ENCODE data around the gene PPP1R37.

The PPP1R37 gene

DNA sequence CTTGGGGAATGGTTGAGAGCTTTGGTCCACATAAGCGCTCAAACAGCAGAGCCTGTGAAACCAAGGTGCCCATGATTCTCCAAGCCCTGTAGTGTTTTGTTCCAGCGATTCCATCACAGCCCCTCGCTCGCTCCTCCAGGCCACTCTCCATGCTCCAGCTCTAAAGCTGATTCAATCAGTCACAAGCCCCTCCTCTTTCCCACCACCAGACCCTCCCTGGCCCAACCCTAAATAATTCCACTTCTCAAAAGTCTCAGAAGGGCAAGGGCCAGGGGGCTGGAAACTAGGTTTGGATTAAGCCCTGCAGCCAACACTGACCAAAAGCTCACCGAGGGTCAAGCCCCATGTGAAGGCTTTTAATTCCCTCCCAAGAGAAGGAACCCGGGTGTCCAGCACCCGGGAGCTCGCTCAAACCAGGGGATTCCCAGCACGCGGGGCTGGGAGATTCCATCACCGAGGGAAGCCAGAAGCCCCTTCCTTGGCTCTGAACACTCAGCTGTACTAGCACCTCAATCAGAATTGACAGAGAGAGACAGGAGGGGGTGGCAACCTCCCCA lies 18.2 kb upstream of the PPP1R37 start:
- Histone ChIP-seq H3K4me3 (ENCODE audit: low read length) (peak overlapping the region; percentile 77), H3K9ac (ENCODE audit: low read depth, low read length) (no peak overlapping the region), H3K9me3 (ENCODE audit: insufficient read depth, low read depth, low read length) (no peaks in the 10 kb centered on the region), H3K36me3 (ENCODE audit: insufficient read depth, low read length) (peaks cover 31% of the 10 kb centered on the region), H3K4me1 (ENCODE audit: insufficient read depth, low read length) (peaks cover 31% of the 10 kb centered on the region), H3K27me3 (ENCODE audit: insufficient read depth, low read length) (no peaks in the 10 kb centered on the region), H3K27ac (ENCODE audit: low read depth, low read length) (peak overlapping the region; percentile 48; the same call in 1 of the 2 replicates)
- 30% methylated on average over 11 of the region's 11 CpGs for WGBS

DNA sequence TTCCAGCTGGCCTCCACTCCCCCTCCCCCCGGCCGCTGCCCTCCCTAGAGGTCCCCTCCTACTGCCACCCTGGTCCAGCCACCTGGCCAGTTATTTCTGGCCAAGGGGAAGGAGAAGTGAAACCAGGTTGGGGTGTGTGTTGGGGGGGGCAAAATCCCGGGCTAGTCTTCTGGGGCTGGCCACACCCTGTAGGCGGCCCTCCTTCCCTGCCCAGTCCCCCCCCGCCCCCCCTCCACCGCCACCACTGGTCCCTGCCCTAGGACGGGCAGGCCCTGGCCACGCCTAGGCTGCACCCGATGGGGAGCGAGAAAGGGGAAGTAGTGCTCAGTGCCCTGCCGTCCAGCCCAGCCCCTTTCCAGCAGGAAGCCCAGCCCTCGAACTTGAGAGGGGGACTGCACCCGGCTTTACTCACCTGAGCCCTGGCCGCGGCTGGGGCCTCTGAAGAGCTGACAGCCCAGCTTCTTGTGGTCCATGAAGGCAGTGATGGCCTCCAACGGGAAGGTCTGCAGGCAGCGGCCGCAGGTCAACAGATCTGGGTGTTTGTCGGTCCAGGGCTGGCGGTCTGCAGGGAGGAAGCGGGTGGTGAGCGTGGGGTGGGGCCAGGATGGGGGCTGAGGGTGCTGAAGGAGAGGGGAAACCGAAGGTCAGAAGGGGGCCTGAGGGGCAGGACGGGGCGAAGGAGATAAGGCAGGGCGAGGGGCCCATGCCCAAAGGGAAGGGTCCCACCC lies 17.5 kb upstream of the PPP1R37 start:
- H3K9ac ChIP-seq (ENCODE audit: low read depth, low read length): peak overlapping the region; percentile 58
- no peaks in the 10 kb centered on the region for H3K27me3 ChIP-seq (ENCODE audit: insufficient read depth, low read length)
- peaks cover 36% of the 10 kb centered on the region for H3K4me1 ChIP-seq (ENCODE audit: insufficient read depth, low read length)
- under 1% methylated on average over 20 of the region's 26 CpGs for WGBS
- H3K9me3 ChIP-seq (ENCODE audit: insufficient read depth, low read depth, low read length): no peaks in the 10 kb centered on the region
- H3K36me3 ChIP-seq (ENCODE audit: insufficient read depth, low read length): peaks cover 24% of the 10 kb centered on the region
- peak overlapping the region; percentile 77 for H3K4me3 ChIP-seq (ENCODE audit: low read length)
- peak overlapping the region; percentile 48; the same call in 1 of the 2 replicates for H3K27ac ChIP-seq (ENCODE audit: low read depth, low read length)

DNA sequence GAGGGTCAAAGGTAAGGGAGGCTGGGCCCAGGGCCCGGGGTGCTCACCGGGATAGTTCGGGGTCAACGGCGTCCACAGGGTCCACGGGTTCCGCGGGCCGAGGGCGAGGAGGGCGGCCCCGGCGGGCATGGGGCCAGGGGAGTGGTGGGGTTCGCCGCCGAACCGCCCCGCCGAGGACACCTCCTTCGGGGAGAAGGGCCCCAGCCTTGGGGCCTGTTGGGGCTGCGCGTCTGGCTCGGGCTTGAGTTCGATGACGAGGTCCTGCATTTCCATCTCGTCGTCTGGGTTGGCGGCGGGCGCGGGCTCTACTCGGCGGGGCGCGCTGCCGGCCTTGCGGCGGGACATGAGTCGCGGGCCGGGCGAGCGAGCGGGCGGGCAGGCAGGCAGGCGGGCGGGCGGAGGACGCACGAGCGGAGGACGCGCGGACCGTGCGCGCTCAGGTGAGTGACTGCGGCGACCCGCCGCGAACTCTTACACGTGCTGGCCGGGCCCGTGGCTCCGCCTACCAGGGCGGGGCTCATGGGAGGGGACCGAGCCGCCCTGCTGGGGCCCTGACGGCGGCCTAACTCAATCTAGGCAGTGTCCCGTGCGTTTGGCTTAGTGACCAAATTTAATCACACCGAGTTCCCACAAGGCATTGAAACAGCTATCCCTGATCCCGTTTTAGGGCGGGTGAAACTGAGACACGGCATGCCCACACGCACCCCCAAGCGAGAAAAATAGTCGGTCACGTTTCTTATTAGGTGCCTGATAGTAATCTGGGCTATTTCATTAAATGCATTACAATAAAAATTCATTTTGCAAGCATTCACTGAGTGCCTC lies 16.7 kb upstream of the PPP1R37 start, which contains the start of gene ZNF296:
ZNF296 (minus strand) TSS at position 450 of the 822 bp plus-strand sequence; CDS start at position 345, 105 bp downstream.
- H3K27me3 ChIP-seq (ENCODE audit: insufficient read depth, low read length): no peaks in the 10 kb centered on the region
- peak within 1 kb of the TSS; percentile 77 for H3K4me3 ChIP-seq (ENCODE audit: low read length)
- peaks cover 41% of the 10 kb centered on the region for H3K4me1 ChIP-seq (ENCODE audit: insufficient read depth, low read length)
- H3K36me3 ChIP-seq (ENCODE audit: insufficient read depth, low read length): peaks cover 17% of the 10 kb centered on the region
- no peaks in the 10 kb centered on the region for H3K9me3 ChIP-seq (ENCODE audit: insufficient read depth, low read depth, low read length)
- 2% methylated on average over 81 of the region's 81 CpGs for WGBS
- peak within 1 kb of the TSS; percentile 58 for H3K9ac ChIP-seq (ENCODE audit: low read depth, low read length)
- peak within 1 kb of the TSS; percentile 77; the same call in 1 of the 2 replicates for H3K27ac ChIP-seq (ENCODE audit: low read depth, low read length)

DNA sequence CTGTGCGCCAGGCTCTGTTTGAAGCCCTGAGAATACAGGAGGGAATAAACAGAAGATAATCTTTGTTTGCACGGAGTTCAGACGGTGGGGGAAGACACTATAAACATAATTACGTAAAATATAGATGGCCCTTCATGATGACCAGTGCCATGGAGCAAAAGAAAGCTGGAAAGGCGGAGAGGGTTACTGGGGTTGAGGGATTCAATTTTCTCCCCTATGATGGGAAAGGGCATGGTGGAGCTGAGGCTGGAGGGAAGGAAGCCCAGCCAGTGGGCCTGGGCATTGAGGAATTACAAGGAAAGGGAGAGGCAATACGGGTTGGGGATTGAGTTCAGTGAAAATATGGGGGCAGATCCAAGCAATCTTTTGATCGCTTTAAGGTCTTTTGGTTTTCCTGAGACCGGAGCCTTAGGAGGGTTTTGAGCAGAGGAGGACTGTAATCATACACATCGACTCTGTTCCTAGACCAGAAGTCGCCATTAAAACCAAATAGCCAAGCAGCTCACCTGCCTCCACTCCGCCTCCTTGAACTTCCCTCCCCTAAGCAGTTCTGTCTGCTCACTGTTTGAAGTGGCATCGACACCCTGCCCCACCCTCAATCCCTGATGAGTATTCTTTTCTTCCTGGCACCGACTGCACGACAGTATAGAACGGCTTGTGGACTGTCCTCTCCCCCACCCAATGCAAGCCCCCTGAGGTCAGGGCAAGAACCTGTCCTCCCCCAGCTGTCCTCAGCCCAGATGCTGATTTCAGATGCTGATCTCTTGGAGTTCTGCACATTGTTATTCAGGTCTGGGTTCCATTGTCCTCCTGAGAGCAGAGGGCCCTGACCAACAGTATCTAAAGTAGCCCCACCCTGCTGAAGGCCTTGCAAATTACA lies 15.9 kb upstream of the PPP1R37 start:
- H3K4me1 ChIP-seq (ENCODE audit: insufficient read depth, low read length): peaks cover 41% of the 10 kb centered on the region
- H3K9ac ChIP-seq (ENCODE audit: low read depth, low read length): peak overlapping the region; percentile 36; the same call in 1 of the 2 replicates
- 58% methylated on average over 15 of the region's 15 CpGs for WGBS
- H3K4me3 ChIP-seq (ENCODE audit: low read length): peak overlapping the region; percentile 77
- peak overlapping the region; percentile 77; the same call in 1 of the 2 replicates for H3K27ac ChIP-seq (ENCODE audit: low read depth, low read length)
- H3K36me3 ChIP-seq (ENCODE audit: insufficient read depth, low read length): peaks cover 17% of the 10 kb centered on the region
- no peaks in the 10 kb centered on the region for H3K9me3 ChIP-seq (ENCODE audit: insufficient read depth, low read depth, low read length)
- no peaks in the 10 kb centered on the region for H3K27me3 ChIP-seq (ENCODE audit: insufficient read depth, low read length)

DNA sequence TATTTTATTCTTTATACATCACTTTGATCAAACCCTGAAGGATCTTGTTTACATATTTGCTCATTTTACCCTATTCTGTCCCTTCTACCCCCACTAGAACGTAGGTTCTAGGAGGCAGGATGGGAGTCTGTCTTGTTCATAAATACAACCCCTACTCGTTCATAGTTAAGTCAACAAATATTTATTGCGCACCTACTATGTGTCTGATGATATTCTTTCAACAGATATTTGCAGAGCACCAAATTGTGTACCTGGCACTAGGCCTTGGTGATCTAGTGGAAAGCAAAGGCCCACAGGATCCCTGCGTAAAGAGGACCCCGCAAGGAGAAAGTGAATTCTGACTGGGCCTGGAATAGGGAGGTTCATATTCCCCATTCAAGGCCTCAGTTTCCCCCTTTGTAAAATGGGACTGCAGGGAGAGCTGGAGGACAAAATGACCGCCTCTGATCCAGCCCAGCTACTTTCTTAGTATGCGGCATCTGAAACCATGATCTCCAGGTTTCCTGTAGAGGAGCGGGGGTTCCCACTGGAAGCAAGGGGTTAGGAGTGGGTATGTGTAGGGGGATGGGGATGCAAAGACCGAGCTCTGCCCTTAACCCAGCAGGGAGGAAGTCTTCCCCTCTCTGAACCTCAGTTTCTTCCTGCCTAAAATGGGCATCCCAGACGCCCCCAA lies 14.5 kb upstream of the PPP1R37 start:
- Histone ChIP-seq H3K9me3 (ENCODE audit: insufficient read depth, low read depth, low read length) (no peaks in the 10 kb centered on the region), H3K9ac (ENCODE audit: low read depth, low read length) (peak overlapping the region; percentile 97), H3K4me3 (ENCODE audit: low read length) (peak overlapping the region; percentile 92), H3K27me3 (ENCODE audit: insufficient read depth, low read length) (no peaks in the 10 kb centered on the region), H3K4me1 (ENCODE audit: insufficient read depth, low read length) (peaks cover 41% of the 10 kb centered on the region), H3K27ac (ENCODE audit: low read depth, low read length) (peak overlapping the region; percentile 100), H3K36me3 (ENCODE audit: insufficient read depth, low read length) (peaks cover 21% of the 10 kb centered on the region)
- WGBS: 66% methylated on average over 10 of the region's 10 CpGs

GRCh38 chr19:45079063-45079910 lies 13.7 kb upstream of the PPP1R37 start, which contains the start of gene GEMIN7:
TSS of gene GEMIN7 (plus strand) at chr19:45079260. CDS start at chr19:45090115, 10,855 bp downstream.
- Histone ChIP-seq H3K9me3 (ENCODE audit: insufficient read depth, low read depth, low read length) (no peaks in the 10 kb centered on the region), H3K36me3 (ENCODE audit: insufficient read depth, low read length) (peaks cover 19% of the 10 kb centered on the region), H3K9ac (ENCODE audit: low read depth, low read length) (peak within 1 kb of the TSS; percentile 97), H3K4me1 (ENCODE audit: insufficient read depth, low read length) (peaks cover 40% of the 10 kb centered on the region), H3K4me3 (ENCODE audit: low read length) (peak within 1 kb of the TSS; percentile 92), H3K27ac (ENCODE audit: low read depth, low read length) (peak within 1 kb of the TSS; percentile 100), H3K27me3 (ENCODE audit: insufficient read depth, low read length) (no peaks in the 10 kb centered on the region)
- WGBS: 1% methylated on average over 61 of the region's 61 CpGs

DNA sequence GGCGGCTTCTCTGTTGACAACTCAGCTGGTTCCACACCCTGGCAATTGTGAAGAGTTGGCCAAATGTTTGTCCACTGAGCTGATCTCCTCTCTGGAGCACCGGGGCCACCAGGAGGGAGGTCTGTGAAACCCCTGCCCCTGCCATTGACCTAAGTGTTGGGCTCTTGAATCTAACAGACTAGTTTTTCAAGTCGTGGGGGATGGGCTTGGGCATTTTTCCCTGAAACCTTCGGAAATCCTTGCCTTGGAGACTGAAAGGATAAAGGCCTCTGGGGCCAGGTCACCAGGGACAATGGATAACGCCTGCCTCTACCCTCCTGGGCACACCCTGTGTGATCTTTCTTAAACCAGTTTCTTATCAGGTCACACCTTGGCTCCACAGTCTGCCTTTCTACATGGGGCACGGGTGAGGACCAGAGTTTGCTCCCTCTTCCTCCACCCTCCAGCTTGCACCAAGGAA lies 13.0 kb upstream of the PPP1R37 start:
- Histone ChIP-seq H3K4me3 (ENCODE audit: low read length) (peak overlapping the region; percentile 92), H3K36me3 (ENCODE audit: insufficient read depth, low read length) (peaks cover 17% of the 10 kb centered on the region), H3K9ac (ENCODE audit: low read depth, low read length) (peak overlapping the region; percentile 97), H3K27me3 (ENCODE audit: insufficient read depth, low read length) (no peaks in the 10 kb centered on the region), H3K9me3 (ENCODE audit: insufficient read depth, low read depth, low read length) (no peaks in the 10 kb centered on the region), H3K4me1 (ENCODE audit: insufficient read depth, low read length) (peaks cover 35% of the 10 kb centered on the region), H3K27ac (ENCODE audit: low read depth, low read length) (peak overlapping the region; percentile 100)
- WGBS: 2% methylated on average over 6 of the region's 6 CpGs

GRCh38 chr19:45082170-45082569 lies 10.8 kb upstream of the PPP1R37 start:
- Histone ChIP-seq H3K36me3 (ENCODE audit: insufficient read depth, low read length) (peaks cover 29% of the 10 kb centered on the region), H3K4me3 (ENCODE audit: low read length) (no peak overlapping the region), H3K27me3 (ENCODE audit: insufficient read depth, low read length) (no peaks in the 10 kb centered on the region), H3K27ac (ENCODE audit: low read depth, low read length) (no peak overlapping the region), H3K9me3 (ENCODE audit: insufficient read depth, low read depth, low read length) (no peaks in the 10 kb centered on the region), H3K4me1 (ENCODE audit: insufficient read depth, low read length) (peaks cover 26% of the 10 kb centered on the region), H3K9ac (ENCODE audit: low read depth, low read length) (no peak overlapping the region)
- WGBS: 94% methylated on average over 5 of the region's 5 CpGs

DNA sequence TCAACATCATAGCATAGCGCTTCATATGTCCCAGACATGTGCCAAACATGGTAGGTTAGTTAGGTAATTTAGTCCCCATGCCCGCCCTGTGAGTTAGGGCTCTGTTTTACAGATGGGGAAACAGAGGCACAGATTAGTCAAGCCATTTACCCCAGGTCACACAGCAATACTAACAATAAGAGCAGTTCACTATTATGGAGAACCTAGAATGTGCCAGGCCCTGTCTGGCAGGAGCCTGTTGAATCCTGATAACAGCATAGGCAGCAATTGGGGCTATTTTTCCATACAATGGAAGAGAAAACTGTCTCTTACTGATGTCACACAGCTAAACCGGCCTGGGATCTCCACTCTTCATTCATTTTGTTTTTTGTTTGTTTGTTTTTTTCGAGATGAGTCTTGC lies 6.5 kb upstream of the PPP1R37 start:
- WGBS: 92% methylated on average over 2 of the region's 4 CpGs
- no peaks in the 10 kb centered on the region for H3K27me3 ChIP-seq (ENCODE audit: insufficient read depth, low read length)
- peaks cover 57% of the 10 kb centered on the region for H3K36me3 ChIP-seq (ENCODE audit: insufficient read depth, low read length)
- H3K4me3 ChIP-seq (ENCODE audit: low read length): no peak overlapping the region
- no peak overlapping the region for H3K27ac ChIP-seq (ENCODE audit: low read depth, low read length)
- H3K9me3 ChIP-seq (ENCODE audit: insufficient read depth, low read depth, low read length): no peaks in the 10 kb centered on the region
- H3K9ac ChIP-seq (ENCODE audit: low read depth, low read length): no peak overlapping the region
- peaks cover 4% of the 10 kb centered on the region; the same call in 1 of the 2 replicates for H3K4me1 ChIP-seq (ENCODE audit: insufficient read depth, low read length)
